Epithelial cell of proximal tubule (primary cell): ENCODE results near the gene RAB2B. TPM values are rescaled to one million over a fixed set of nuclear protein-coding genes. Genes with fewer than 3 reads are reported as not detected.

ENCODE experiments used
- DNase-seq: peaks from one replicate; pipeline ENCODE4 v3.0.0-alpha.2; 2011; ENCODE audit warnings: low read depth
- H3K4me3 ChIP-seq: 2 replicates; pipeline ENCODE4 v1.5.1; 2011; ENCODE audit warnings: low read depth, mild to moderate bottlenecking, low read length
- total RNA-seq: library from RNA; depleted of rRNA; stranded (reverse); fragments of >200 nt; gene quantifications from 2 replicates; pipeline ENCODE4 v1.2.3, GENCODE V29; 2015
- TF ChIP-seq, protein P1 (sequence below): conservative IDR thresholded peaks from 2 replicates; pipeline ENCODE4 v1.5.1; 2012; ENCODE audit warnings: low read depth, mild to moderate bottlenecking, low read length

Gene RAB2B
- total RNA-seq, 1 donor from 2014 or later = 11.7 TPM

DNA sequence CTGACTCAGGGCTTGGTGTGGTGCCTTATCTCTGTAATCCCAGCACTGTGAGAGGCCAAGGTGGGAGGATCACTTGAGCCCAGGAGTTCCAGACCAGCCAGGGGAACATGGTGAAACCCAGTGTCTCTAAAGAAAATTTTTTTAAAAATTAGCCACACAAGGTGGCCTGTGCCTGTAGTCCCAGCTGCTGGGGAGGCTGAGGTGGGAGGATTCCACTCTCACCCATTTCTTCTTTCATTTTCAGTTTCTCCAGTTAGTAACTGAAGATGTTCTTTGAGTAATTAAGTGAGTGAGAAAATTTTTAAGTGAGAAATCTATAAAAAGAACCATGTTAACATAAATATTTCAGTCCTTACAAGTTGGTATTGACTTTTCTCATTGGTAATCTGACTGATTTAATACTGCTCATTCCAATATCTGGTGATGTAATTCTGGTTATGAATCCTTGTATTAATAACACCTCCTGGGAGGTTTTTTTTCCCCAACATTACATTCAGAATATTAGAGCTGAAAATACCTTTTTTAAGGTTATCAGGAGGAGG lies 28.3 kb upstream of the RAB2B start:
- TF ChIP-seq, protein P1, sequence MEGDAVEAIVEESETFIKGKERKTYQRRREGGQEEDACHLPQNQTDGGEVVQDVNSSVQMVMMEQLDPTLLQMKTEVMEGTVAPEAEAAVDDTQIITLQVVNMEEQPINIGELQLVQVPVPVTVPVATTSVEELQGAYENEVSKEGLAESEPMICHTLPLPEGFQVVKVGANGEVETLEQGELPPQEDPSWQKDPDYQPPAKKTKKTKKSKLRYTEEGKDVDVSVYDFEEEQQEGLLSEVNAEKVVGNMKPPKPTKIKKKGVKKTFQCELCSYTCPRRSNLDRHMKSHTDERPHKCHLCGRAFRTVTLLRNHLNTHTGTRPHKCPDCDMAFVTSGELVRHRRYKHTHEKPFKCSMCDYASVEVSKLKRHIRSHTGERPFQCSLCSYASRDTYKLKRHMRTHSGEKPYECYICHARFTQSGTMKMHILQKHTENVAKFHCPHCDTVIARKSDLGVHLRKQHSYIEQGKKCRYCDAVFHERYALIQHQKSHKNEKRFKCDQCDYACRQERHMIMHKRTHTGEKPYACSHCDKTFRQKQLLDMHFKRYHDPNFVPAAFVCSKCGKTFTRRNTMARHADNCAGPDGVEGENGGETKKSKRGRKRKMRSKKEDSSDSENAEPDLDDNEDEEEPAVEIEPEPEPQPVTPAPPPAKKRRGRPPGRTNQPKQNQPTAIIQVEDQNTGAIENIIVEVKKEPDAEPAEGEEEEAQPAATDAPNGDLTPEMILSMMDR = no peak
- H3K4me3 ChIP-seq = no peak overlapping the region
- DNase-seq = no peak

DNA sequence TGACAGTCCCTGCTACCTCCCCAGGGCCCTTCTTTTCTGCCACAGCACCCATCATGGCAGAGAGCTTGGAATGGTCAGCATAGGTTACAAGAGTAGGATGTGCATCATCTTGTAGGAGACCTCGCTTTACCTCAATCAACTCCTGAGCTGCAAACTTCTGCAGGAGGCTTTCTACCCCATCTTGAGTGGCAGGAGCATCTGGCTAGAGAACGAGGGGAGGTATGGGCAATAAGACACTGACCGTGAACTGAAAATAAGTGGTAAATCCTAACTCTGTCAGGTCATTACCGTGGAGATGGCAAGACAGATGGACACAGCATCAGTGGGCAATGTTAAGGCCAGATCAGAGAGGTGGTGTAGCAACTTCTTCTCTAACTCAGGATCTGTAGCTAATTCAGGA lies 26.6 kb upstream of the RAB2B start:
- no peak overlapping the region for H3K4me3 ChIP-seq
- no peak for DNase-seq
- TF ChIP-seq, protein P1 = no peak

DNA sequence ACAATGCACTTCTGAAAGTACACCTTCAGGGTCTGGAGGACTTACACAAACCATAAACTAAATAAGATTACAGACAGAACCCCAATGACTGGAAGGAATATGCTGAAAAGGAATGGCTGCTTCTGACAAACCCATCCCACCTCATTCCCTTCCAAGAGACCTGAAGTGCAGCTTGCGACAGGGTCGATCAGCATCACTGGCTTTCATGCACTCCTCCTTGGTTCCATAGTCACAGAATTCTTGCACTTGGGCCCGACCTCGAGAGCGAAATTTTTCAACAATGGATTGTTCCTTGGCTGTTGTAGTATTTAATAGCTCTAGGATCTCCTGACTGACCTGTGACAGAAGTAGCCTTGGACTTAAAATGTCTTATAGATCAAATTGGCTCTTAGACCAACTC lies 24.8 kb upstream of the RAB2B start:
- H3K4me3 ChIP-seq = no peak overlapping the region
- no peak for DNase-seq
- TF ChIP-seq, protein P1 = no peak

DNA sequence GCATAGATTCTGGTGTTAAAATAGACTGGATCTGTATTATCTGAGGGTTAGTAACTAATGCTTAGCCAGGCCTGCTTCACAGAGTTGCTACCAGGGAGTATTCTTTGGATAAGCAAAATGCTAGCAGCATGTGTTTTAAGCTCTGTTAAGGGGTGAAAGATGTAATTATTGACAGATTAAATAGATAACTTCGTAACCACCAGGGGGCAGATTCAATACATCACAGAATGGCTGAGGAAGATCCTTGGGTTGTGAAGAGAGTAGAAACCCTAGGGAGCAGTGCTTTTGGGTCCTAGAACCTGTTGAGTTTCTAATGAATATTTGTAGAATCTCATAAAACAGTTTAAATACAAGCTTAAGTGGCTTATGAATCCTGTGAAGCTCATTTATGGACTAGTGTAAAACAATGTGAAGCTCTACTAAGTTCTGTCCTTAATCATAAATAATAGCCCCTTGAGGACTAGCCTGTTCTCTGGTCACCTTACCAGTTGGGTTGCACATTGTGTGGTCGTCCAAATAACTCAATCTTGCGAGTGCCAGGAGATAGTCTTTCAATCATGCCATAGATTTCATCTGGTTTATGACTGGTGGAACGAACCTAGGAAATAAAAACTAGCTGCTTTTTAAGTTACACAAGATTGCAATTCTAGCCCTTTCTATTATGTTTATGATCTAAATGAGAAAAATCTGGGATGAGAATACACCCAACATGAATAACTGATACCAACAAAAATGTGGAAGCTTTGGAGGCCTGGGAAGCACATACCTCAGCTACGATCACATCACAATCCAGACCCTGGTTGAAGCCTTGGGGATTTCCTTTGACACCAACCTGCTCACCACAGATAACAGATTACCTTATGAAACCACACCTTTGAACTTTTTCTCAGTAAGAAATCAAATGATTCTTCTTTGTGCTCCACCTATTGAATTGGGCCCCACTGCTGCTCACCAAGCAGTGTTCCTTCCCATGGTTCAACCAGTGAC lies 22.1 kb upstream of the RAB2B start:
- peak; percentile 23 for DNase-seq
- no peak overlapping the region for H3K4me3 ChIP-seq
- TF ChIP-seq, protein P1 = peak; percentile 62

DNA sequence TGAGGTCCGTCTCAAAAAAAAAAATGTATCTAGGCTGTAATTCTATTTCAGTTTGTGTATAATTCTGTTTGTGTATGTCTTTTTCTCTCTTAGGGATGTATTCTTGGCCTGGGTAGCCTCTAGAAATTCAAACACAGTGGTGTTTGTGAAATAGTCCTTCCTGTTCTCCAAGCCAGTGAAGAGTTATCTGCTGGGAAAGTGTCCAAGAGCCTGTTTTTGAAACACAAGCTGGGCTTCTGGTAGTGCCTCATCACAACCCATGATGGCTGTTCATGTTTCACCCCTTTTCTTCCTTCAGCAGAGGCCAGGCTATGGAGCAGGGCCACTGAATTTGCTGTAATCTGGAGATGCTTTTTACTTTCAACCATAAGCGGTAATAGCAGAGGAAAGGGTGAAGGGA lies 19.7 kb upstream of the RAB2B start:
- DNase-seq = no peak
- TF ChIP-seq, protein P1 = no peak

DNA sequence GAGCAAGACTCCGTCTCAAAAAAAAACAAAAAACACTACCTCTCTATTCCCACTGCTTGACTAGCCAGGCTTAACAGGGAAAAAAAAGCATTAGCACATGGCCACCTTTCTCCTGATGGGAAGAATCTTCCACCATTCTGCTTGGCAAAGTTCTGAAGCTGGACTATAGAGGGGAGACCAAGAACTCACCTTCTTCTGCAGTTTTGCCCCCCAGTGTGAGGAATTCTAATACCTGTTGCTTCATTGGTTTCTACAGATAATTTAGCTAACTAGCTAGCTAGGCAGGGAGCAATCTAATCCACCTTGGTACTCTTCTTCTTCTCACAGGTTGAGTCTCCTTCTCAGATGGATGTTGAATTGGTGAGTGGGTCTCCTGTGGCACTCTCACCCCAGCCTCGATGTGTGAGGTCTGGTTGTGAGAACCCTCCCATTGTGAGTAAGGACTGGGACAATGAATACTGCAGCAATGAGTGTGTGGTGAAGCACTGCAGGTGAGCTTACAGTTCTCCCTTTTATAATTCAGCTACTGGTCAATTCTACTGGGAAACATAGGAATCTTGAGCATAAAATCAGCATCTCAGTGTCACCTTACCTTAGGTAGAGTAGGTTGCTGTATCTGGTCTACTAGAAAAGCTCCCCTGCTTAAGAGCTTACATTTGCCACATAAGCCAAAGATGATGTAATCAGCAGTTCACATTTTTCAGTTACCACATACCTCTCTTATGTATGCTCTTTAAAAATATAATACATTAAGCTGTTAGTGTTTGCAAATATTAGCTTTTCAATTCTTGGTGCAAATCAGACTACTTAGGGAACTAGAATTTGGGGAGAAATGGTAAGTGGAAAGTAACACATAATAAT lies 18.4 kb upstream of the RAB2B start:
- no peak for DNase-seq
- TF ChIP-seq, protein P1 = no peak
- no peak overlapping the region for H3K4me3 ChIP-seq

More for the DNA sequence above, 19.7 kb upstream of the RAB2B start:
- H3K4me3 ChIP-seq = no peak overlapping the region
